Activated CD4-positive, alpha-beta T cell treated with anti-CD3 and anti-CD28 coated beads for 48 hours (primary cell): ENCODE results near the gene ASB11.
"Not testable (repeated sequence)": the region's sequence is repeated elsewhere in the genome, so short reads cannot be mapped to it uniquely, and the experiment has no call there.

ENCODE experiments used
- DNase-seq: peaks from one replicate; pipeline ENCODE4 v3.0.0-alpha.2; 2020

The ASB11 gene

DNA sequence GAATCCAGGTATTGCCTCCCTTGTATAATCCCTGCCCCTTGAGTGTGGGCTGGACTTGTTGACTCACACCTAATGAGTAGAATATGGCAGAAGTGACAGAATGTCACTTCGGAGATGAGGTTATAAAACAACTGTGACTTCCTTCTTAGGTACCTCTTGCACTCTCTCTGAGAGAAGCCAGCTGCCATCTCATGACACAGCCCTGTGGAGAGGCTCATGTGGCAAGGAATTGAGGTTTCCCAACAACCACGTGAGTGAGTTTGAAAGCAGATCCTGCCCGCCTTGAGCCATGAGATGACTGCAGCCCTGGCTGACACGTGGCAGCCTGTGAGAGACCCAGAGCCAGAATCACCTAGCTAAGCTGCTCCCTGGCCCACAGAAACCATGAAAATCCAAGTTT lies 13.5 kb downstream of the ASB11 start:
- DNase-seq, result peak; percentile 38

DNA sequence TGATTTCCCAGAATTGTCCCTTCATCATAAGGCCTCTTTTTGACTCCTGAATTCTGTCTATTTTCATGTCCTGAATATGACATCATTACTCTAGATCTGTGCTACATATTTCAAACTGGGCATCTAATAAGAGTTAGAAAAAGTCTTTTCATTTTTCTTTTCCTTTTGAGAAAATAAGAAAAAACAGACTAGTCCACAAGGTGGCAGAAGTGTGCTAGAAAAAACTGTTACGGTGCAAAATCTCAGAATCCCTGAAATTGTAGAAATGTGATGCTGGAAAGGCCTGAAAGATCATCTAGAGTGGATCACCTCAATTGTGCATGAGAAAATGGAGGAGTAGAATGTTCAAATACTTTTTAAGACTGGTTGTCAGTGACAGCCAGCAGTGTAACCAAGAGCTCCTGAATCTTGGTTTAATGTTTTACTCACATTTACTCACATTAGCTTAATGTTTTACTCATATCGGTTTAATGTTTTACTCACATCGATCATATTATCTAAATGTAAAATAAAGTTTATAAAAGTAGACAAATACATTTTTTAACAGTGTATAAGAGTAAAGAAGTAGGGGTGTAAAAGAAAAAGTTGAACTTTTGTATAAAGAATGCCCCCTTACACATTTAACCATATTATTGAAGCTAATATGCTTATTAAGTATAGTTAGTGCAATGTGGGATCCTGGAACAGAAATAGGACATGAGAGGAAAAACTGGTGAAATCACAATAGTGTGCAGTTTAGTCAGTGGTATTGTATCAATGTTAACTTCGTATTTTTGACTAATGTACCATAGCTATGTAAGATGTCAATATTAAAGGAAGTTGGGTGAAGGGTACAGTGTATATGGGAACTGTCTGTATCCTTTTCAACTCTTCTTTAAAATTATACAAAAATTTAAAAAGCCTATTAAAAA lies 15.2 kb downstream of the ASB11 start:
- DNase-seq, result no peak

DNA sequence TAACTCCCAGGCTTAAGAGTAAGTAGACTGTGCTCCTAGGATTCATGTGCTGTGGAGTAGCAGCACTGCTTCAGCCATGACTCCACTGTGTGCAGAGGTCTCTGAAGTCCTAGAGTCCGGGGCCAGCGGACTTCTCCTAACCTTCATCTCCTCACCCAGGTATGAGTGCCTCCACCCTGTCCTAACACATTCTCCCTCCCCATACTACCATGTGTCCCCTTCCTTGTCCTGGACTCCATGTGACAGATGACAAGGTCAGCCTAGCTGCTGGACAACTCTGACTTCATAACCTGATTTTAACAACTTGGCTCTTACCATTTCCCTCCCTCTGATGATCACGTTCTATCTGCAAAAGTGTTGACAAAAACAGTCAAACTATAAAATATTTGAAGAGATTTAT lies 16.7 kb downstream of the ASB11 start:
- DNase-seq, result no peak

DNA sequence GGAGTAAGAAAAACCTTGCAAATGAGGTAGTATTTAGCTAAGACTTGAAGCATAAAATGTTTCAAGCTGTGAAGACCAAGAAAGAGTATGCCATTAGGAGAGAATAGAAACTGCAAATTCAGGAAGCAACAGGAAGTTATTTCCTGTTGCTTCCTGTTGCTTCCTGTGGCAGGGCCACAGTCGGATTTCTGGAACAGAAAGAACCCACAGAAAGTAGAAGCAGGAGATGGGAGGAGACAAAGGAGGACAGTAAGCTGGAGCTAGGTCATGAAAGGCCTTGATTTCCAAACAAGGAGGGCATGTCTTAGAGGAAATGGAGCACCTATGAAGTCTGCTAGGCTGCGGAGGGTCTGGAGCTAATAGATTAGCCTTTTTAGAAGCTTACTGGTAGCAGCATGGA lies 17.2 kb downstream of the ASB11 start:
- no peak for DNase-seq

DNA sequence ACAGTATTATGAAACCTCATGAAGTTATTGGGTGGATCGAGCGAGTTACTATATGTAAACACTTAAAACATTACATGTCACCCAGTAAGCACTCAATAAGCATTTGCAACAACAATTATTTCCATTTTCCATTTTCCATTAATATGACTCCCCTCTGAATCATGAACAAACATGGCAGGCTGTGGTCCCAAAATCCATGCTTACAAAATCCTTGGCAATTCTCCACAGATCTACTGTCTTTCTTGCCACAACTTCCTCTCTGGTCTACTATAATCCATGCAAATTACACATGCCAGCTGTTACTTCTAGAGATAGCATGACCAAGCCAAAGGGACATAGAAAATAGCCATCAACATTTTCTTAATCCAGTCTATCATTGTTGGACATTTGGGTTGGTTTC lies 22.0 kb downstream of the ASB11 start:
- DNase-seq, result no peak

DNA sequence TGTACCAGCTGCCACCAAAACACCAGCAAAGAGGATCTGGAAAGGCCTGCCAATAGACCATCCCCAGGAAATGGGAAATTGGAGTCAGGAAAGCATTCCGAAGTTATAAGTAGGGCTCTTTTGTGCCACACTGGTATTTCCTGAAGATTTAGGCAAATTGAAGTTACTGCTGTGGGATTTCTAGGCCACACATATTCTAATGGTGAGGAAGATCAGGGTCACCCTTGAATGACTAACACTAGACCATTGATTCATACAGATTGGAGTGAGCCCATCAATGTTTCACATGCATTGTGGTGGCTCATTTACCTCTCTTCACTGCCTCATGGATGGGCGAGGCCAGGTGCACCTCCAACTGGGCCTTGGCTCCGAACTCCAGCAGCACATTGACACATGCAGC lies 22.6 kb downstream of the ASB11 start:
- no peak for DNase-seq

DNA sequence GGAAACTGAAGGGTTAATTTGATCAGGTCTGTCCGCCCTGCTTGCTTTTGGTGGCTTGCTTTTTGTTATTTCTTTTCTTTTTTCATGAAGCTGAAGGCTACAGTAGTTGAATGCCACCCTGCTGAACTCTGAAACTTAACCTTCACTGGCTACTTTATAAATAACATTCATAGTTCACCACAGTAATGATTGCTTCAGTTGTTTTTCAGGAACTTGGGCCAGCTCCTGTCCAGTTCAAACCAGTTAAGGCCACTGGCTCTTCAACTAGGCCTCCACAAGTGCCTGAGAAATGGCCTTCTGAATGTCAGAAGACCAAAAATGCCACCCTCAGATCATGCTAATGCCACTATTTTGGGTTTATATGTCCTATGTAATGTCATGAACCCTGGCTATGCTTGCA lies 37.8 kb downstream of the ASB11 start:
- no peak for DNase-seq

DNA sequence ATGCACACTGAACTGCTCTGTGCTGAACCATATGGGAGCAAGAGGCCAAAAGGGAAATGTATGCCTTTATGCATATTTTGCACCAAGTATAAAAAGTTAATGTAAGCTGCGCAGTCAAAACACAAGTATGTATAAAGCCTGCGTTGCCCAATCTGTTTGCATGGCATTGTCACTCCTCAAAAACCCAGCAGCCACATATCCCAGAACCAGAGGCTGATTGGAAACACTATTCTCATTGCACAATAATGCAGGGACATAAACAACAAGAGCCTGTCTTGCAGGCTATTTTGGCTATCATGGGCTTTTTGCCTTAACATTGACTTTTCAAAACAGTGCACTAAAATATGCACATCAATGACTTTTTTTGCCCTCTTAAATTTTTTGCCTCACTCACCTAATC lies 40.5 kb downstream of the ASB11 start:
- DNase-seq, result no peak

DNA sequence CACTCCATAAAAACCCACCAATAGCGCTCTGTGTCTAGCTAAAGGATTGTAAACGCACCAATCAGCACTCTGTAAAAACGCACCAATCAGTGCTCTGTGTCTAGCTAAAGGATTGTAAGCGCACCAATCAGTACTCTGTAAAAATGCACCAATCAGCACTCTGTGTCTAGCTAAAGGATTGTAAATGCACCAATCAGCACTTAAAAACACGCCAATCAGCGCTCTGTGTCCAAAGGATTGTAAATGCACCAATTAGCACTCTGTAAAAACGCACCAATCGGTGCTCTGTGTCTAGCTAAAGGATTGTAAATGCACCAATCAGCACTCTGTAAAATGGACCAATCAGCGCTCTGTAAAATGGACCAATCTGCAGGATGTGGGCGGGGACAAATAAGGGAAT lies 42.2 kb downstream of the ASB11 start:
- DNase-seq, result not testable (repeated sequence)

DNA sequence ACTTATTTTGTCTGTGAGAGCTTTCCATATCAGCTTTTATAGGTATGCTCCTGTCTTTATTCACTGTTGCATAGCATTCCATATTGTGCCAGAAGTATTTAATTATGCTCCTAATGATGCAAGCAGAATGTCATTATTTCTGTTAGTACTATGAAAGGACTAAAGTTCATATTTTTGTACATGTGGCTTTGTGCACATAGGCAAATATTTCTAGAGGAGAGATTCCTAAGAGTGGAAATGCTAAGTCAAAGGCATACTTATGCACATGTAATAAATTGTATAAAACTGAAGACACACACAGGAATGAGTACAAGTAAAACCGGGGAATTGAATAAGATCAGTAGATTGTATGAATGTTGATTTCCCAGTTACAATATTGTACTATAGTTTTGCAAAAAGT lies 43.7 kb downstream of the ASB11 start:
- DNase-seq, result no peak

DNA sequence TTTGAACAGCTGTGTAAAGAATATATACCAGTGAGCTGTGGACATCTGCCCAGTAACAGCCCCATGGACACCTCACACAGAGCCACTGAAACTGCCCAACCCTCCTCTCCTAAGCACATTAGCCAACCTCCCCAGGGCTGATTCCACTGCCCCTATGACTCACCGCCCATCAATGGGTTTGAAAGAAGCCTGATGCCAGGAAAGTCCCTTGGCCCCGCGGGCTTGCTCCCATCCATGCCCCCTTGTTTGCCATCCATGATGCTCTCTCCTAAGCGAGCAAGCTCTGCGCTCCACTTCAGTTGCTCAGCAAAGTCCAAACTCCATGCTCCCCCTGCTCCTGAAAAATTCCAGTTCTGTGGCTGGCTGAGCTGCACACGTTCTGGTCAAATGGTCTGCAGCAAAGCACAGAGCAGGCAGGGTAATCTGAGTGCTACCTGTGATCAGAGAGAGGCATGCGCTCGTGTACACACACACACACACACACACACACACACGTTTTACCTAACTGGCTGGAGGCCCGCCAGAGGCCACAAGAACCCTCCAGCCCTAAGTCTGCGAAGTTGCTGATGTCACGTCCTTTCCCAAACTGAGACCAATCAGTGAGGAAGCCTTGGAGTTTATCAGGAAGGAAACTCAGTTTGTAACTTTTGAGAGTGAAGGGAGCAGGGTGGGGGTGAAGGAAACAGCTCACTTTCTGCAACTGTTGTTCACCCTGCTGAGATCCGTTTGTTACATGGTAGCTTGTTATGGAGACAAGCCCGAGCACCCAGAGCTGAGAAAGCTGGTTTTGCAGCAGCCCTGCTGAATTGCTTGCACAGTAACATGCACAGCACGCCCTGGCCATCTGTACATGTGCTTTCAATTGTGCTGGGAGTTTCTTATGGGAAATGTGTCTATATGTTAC lies 45.6 kb downstream of the ASB11 start, which contains the start of gene ASB9:
TSS of gene ASB9 (minus strand) at position 466 of the 904 bp plus-strand sequence. CDS start at position 257, 209 bp downstream.
- DNase-seq, result peak; percentile 15

DNA sequence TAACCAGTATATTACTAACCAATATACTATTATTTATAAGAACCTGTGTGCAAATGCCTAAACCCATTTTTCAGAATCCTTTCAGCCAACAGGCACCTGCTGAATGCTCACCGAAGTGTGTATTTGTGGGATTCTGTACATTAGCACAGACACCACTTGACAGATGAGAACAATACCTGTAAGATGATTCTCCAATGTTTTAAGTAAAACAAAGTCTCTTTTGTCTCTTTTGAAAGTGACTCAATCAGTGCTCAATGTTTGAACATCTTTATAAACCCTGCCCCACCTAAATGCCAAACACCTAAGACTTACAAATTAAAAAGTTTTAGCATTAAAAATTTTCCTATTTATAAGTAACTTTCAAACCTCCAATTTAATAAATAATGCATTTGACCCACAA lies 46.3 kb downstream of the ASB11 start:
- DNase-seq, result no peak

DNA sequence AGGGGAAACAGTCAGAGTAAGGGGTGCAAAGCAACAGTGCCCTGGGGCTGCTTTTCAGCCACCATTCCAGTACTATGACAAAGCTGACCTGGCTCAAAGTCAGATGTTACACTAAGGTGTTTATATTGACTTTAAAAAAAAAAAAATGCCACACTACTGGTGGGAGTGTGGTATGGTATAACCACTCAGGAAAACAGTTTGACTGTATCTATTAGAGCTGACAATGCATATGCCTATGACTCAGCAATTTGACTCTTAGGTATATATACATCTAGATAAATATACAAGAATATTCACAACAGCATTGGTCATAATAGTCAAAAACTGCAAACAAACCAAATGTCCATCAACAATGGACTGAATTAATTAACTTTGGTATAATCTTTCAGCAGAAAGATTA lies 60.6 kb downstream of the ASB11 start:
- no peak for DNase-seq

DNA sequence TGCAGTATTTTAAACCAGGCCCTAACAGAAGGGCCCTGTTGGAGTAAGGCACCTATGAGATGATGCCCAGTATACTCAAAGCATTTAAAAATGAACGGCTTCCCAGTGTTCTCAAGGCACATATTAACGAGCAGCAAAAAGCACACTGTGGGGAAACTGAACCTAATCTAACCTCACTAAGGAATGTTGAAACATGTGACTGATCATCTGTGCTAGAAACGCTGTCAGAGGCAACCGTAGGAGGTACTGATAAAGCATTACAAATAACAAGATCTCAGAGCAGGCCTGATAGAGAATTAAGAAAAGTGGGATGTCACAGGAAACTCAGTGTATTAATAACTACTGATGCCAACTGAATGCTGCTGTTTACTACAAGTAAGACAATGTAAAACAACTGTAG lies 69.5 kb downstream of the ASB11 start:
- no peak for DNase-seq

DNA sequence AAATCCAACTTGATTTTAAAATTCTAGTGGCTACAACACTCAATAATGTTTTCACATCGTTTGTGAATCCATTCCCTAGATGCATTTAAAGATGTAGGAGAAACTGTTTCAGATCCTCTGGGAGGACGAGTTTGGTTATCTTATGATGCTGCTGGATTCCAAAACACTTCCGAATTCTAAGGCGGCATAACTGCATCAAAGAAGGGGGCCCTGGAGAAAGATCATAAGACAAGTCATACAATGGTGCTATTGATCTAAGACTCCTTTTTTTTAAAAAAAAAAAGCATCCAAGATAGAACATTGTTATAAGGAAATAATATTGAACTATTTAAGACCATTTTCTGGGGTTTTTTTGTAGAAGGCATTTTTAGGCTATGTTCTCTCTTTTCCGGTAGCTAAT lies 71.0 kb downstream of the ASB11 start:
- no peak for DNase-seq

DNA sequence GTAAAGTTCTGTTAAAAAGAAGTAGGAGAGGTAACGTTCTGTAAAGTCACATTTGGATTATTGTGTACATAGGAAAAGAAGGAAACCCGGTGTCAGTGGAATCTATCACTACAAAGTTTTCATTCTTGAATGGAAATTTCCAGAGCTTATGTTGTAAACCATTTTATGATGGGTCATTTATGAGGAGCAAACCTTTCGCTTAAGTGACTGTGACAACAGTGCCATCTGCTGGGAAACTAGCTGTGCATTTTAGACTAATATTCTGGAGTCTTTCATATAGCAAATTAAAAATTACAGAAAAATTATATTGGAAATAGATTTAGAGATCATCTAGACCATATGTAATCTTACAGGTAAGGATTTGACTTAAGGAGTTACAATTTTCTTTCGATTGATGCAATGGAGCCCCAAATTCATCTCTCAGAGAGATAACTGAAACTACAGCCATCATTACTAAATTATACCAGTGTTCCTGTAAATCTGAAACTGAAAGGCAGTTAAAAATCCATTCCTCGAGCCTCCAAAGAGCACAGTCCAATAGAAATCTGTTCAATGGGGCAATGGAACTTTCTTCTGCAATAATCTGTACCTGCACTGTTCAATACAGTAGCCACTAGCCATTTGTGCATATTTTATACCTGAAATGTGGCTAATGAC lies 72.4 kb downstream of the ASB11 start:
- DNase-seq, result peak; percentile 46

DNA sequence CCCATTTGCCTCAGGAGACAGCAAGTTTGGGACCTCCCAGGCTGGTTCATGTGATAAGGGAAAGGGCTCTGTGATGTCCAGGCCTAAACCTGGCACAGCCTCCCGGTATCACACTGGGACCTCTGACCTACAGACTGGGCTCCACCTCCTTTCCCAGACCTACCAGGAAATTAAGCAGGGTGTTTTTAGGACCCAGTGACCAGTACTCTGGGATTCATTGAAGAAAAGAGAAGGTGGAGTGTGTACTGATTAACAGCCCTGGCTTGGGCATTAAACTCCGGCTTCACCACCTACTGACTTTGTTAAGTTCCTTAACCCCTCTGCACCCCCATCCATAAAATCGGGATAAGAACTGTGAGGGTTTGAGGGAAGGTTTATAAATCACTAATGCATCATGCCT lies 74.1 kb downstream of the ASB11 start:
- DNase-seq, result no peak

DNA sequence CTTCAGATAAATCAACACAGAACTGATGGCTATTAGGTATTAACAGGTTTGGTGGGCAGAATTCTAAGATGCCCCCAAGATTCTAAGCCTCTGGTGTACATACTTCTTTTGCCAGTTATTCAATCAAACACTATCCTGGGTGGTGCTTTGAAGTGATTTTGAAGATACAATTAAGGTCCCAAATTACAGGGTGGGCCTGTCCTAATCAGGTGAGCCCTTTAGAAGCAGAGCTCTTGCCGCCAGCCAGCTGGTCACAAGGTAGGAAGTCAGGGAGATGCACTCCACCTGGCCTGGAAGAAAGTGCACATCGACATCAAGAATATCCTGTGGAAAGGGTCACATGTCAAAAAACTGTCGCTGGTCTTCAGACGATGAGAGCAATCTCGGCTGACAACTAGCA lies 75.0 kb downstream of the ASB11 start:
- DNase-seq, result no peak

DNA sequence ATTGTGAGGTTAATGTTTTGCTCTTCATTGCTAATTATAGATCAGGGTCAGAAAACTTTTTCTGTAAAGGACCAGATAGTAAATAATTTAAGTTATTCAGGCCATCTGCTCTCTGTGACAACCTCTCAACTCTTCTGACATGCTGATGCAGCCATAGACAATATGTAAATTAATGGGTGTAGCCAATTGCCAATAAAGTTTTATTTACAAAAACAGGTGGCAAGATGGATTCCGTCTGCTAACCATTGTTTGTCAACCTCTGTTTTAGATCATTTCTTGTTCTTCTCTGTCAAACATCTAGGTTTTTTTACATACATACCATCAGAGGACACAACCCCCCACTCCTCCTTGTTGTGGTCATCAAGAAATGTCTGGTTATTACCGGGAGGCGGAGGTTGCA lies 79.3 kb downstream of the ASB11 start:
- DNase-seq, result no peak

DNA sequence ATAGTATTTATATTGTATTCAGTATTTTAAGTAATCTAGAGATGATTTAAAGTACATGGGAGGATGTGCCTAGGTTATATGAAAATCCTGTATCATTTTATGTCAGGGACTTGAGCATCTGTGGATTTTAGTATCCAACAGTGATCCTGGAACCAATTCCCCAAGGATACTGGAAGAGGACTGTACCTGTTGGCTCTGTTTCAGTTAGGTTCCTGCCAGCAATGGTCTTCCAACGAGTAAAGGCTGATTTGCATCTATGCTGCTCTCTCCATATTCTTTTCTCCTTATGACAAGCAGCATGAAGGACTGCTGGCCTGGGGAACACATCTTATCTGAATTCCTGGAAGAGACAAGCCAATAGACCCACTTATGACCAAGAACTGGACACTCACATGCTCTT lies 80.4 kb downstream of the ASB11 start:
- no peak for DNase-seq

DNA sequence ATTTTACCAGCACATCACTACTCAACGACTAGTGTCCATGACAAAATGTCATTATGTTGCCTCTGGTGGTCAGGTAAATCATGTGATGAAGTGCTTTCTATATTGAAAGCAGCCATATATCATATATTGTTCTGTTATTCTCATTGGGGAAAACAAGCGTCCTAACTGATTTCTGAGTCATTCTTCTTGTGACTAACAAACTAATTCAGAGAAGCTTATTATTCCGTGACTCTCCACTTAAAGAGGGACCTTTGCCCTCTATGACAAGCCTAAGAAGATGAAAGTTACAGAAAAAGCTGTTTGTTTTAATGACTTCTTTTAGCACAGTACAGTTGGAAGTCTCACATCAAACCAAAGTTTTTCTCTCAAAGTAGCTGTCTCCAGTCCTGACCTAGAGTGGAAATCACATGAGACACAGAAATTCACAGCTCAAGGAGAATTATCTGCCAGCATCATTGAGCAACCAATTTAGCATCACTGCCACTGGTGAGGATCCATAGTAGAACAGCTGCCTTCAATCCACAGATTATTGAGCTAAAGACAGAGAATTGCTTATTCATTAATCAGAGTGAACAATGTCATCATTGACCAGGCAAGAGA lies 81.9 kb downstream of the ASB11 start:
- no peak for DNase-seq
